Measurements from ENCODE around the gene STK32B. TPM values are rescaled to one million over a fixed set of nuclear protein-coding genes. Genes with fewer than 3 reads are reported as not detected.

STK32B gene
- total RNA-seq, 2 experiments from 2014 or later = not detected

DNA sequence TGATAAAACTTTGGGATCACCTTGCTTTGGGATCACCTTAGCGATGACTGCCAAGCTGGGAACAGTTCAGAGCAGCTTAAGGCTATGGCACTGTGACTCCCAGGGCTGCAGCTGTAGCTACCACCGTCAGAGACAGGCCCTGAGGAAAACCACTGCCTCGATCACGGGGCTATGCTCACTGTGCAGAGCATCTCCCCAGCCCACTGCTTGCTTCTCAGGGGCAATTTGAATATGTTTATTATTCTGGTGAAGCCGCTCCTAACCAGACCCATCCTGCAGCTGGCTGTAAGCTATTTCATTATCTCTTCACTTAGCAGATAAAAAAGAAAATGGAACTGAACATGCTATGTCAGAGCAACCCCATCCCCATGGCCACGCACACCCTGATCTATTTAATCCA lies 328.6 kb downstream of the STK32B start:
- Mint-ChIP-seq H3K27ac (no peak overlapping the region), H3K4me3 (no peak overlapping the region), H3K9me3 (ENCODE audit: low read depth) (peaks cover 2% of the 10 kb centered on the region), H3K27me3 (no peaks in the 10 kb centered on the region), H3K36me3 (ENCODE audit: low read depth) (no peaks in the 10 kb centered on the region), H3K4me1 (no peaks in the 10 kb centered on the region)
- ATAC-seq (no peak), DNase-seq (no peak)
- POLR2A ChIA-PET = no interaction called here
- CTCF ChIA-PET = no interaction called here
- intact Hi-C loops (cut with DNase I, micrococcal nuclease) = no loop called here

DNA sequence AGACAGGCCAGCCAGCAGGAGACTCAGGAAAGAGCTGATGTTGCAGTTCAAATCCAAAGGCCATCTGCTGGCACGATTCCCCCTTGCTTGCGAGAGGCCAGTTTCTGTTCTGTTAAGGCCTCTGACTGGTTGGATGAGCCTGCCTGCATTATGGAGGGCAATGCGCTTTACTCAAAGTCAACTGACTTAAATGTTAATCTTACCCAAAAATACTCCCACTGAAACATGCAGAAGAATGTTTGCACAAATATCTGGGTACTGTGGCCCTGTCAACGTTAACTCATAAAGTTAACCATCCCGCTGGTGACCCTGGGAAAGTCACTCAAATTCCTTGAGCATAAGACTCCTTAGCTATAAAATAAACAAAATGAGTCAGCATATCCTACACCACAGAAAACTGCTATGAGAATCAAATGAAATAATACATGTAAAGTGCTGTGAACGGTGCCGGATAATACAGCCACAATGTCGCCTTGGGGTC lies 330.7 kb downstream of the STK32B start:
- POLR2A ChIA-PET = no interaction called here
- Mint-ChIP-seq H3K27me3 (no peaks in the 10 kb centered on the region), H3K4me1 (no peaks in the 10 kb centered on the region), H3K4me3 (no peak overlapping the region), H3K27ac (no peak overlapping the region), H3K9me3 (ENCODE audit: low read depth) (peaks cover 2% of the 10 kb centered on the region), H3K36me3 (ENCODE audit: low read depth) (no peaks in the 10 kb centered on the region)
- ATAC-seq (no peak), DNase-seq (no peak)
- intact Hi-C loops (cut with DNase I, micrococcal nuclease) = no loop called here
- CTCF ChIA-PET = no interaction called here

DNA sequence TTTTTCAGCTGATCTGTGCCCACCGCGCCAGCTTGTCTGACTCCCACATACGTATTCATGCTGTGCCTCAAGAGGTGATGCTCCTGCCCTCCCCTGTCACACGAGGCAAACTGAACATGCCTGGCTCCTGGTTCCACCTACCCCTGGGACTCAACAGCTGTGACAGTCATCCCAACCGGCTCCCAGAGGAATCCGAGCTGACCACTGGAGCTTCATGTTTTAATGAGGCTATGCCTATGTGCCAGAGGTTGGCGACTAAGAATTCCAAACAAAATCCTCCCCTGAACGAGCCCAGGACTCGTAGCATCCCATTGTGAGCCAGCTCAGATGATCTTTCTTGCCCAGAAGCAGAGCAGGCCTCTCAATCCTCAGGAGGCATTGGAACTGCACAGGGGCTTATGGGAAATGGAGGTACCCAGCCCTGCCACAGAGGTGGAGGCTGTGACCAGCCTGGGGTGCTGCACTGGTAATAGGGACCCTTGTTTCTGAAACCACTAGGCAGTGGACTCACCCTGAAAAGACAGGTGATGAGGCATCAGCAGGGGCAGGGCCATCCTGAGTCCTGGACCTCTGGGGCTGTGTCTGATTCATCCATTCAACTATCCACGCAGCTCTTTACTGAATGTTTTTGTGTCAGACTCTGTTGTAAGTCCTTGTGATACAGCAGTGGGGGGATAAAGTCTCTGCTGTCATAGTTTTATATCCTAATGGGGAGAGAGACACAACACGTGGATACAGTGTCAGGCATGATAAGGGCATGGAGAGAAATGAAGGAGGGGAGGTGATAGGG lies 332.1 kb downstream of the STK32B start:
- intact Hi-C loops (cut with DNase I, micrococcal nuclease) = no loop called here
- POLR2A ChIA-PET = no interaction called here
- Mint-ChIP-seq H3K9me3 (ENCODE audit: low read depth) (peaks cover 1% of the 10 kb centered on the region), H3K27me3 (no peaks in the 10 kb centered on the region), H3K4me3 (no peak overlapping the region), H3K36me3 (ENCODE audit: low read depth) (no peaks in the 10 kb centered on the region), H3K4me1 (no peaks in the 10 kb centered on the region), H3K27ac (no peak overlapping the region)
- ATAC-seq (no peak), DNase-seq (no peak)
- CTCF ChIA-PET = interaction anchor here (0.6 kb wide), 1 partner anchor 18 kb away, joined by 3 read pairs; no protein-coding TSS in a partner anchor

DNA sequence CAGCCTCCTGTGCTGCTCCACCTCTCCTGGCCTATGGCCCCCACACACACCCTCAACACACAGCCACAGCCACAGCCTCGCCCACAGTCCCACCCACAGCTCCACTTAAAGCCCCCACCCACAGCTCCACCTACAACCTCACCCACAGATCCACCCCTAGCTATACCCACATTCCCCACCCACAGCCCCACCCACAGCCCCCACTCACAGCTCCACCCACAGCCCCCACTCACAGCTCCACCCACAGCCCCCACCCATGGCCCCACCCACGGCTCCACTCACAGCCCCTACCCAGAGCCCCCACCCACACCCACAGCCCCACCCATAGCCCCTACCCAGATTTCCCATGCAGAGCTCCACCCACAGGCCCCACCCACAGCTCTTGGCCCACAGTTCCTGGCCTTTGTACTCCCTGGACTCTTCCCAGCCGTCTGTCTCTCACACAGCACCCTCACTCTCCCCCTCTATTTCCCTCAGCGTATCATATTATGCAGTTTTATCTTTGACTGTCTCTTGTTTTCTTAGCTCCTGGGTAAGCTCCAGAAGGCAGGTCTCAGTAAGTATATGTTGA lies 334.5 kb downstream of the STK32B start:
- intact Hi-C loops (cut with DNase I, micrococcal nuclease) = no loop called here
- ATAC-seq (no peak), DNase-seq (no peak)
- no peak overlapping the region for H3K4me3 Mint-ChIP-seq
- H3K27me3 Mint-ChIP-seq = no peaks in the 10 kb centered on the region
- CTCF ChIA-PET = interaction anchor here (0.7 kb wide), 1 partner anchor 150 kb away, joined by 4 read pairs; no protein-coding TSS in a partner anchor
- no peak overlapping the region for H3K27ac Mint-ChIP-seq
- H3K36me3 Mint-ChIP-seq (ENCODE audit: low read depth) = no peaks in the 10 kb centered on the region
- POLR2A ChIA-PET = no interaction called here
- H3K9me3 Mint-ChIP-seq (ENCODE audit: low read depth) = no peaks in the 10 kb centered on the region
- H3K4me1 Mint-ChIP-seq = no peaks in the 10 kb centered on the region

DNA sequence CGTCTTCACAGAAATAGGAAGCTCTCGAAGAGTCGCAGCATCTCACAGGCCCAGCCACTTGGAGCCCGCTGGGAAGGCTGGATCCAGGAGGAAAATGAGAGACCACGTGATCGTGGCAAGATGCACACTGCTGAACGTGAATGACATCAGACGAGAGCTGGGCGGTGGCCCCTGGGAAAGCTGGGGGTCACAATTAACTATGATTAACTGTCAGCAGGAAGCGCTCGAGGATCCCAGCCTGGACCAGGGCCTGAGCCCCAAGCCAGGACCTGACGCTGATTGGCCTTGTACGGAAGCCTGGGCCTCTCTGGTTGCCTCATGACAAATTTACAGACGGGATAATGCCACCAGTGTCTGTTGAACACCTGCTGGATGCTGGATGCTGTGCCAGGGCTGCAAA lies 335.6 kb downstream of the STK32B start:
- ChIA-PET CTCF (no interaction called here), POLR2A (no interaction called here)
- no peak for ATAC-seq
- Mint-ChIP-seq H3K27me3 (no peaks in the 10 kb centered on the region), H3K36me3 (ENCODE audit: low read depth) (no peaks in the 10 kb centered on the region), H3K4me1 (no peaks in the 10 kb centered on the region), H3K4me3 (no peak overlapping the region), H3K9me3 (ENCODE audit: low read depth) (no peaks in the 10 kb centered on the region), H3K27ac (no peak overlapping the region)
- intact Hi-C loops (cut with DNase I, micrococcal nuclease) = no loop called here
- DNase-seq = no peak

DNA sequence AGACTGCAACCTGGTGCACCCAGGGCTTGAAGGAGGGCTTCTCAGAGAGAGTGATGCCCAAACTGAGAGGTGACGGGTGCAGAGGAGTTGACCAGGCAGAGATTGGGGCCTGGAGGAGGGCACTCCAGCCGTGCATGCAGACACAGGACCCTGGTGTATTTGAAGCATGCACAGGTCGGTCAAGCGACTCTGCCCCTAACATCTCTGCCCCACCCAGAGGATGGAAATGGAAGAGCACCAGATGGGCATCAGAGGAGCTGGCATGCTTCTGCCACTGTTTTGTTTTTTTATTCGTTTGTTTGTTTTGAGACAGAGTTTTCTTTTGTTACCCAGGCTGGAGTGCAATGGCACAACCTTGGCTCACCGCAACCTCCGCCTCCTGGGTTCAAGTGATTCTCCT lies 336.2 kb downstream of the STK32B start:
- intact Hi-C loops (cut with DNase I, micrococcal nuclease) = no loop called here
- ATAC-seq = no peak
- Mint-ChIP-seq H3K4me3 (no peak overlapping the region), H3K36me3 (ENCODE audit: low read depth) (no peaks in the 10 kb centered on the region), H3K9me3 (ENCODE audit: low read depth) (no peaks in the 10 kb centered on the region), H3K4me1 (no peaks in the 10 kb centered on the region), H3K27ac (no peak overlapping the region), H3K27me3 (no peaks in the 10 kb centered on the region)
- ChIA-PET POLR2A (no interaction called here), CTCF (no interaction called here)
- DNase-seq = no peak

DNA sequence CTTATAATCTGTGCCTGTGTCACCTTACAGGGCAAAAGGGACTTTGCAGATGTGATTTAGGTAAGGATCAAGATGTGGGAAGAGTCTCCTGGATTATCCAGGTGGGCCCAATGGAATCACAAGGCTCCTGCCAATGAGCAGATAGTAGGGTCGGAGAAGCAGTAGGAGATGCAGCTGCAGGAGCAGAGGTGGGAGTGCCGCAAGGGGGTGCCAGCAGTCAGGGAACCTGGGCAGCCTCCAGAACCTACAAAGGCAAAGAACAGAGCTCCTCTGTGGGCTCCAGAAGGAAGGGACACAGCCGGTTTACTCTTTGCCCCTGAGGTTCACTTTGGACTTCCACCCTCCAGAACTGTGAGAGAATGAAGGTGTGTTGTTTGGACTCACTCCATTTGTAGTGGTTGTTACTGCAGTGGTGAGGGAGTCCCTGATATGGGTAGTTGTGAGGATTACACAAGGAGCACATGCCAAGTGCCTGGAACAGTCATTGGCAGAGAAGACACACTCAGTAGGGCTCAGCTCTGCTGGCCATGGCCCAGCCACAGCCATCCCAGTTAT lies 338.6 kb downstream of the STK32B start:
- Mint-ChIP-seq H3K27me3 (no peaks in the 10 kb centered on the region), H3K4me3 (no peak overlapping the region), H3K9me3 (ENCODE audit: low read depth) (no peaks in the 10 kb centered on the region), H3K27ac (no peak overlapping the region), H3K36me3 (ENCODE audit: low read depth) (no peaks in the 10 kb centered on the region), H3K4me1 (no peaks in the 10 kb centered on the region)
- no peak for DNase-seq
- ATAC-seq = no peak
- CTCF ChIA-PET = no interaction called here
- intact Hi-C loops (cut with DNase I, micrococcal nuclease) = no loop called here
- POLR2A ChIA-PET = no interaction called here

DNA sequence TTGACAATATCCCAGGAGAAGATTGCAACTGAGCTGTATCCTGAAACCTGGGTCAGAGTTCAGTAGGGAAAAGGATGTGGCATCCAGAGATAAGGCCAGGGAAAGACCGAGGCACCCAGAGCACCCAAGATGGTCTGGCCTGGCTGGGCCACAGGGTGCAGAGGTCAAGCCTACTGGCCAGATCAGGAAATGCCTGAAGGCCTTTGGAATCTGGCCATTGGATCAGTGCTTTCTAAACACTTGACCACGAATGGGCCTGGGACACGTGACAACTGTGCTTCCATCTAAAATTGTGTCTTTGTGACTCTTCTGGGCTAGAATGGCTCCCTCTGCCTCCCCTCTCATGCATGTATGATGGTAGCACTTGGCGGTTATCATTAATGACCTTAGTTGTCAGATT lies 340.2 kb downstream of the STK32B start:
- Mint-ChIP-seq H3K27ac (no peak overlapping the region), H3K4me1 (no peaks in the 10 kb centered on the region), H3K36me3 (ENCODE audit: low read depth) (no peaks in the 10 kb centered on the region), H3K27me3 (no peaks in the 10 kb centered on the region), H3K9me3 (ENCODE audit: low read depth) (no peaks in the 10 kb centered on the region), H3K4me3 (no peak overlapping the region)
- DNase-seq (no peak), ATAC-seq (no peak)
- ChIA-PET CTCF (no interaction called here), POLR2A (no interaction called here)
- intact Hi-C loops (cut with DNase I, micrococcal nuclease) = no loop called here

DNA sequence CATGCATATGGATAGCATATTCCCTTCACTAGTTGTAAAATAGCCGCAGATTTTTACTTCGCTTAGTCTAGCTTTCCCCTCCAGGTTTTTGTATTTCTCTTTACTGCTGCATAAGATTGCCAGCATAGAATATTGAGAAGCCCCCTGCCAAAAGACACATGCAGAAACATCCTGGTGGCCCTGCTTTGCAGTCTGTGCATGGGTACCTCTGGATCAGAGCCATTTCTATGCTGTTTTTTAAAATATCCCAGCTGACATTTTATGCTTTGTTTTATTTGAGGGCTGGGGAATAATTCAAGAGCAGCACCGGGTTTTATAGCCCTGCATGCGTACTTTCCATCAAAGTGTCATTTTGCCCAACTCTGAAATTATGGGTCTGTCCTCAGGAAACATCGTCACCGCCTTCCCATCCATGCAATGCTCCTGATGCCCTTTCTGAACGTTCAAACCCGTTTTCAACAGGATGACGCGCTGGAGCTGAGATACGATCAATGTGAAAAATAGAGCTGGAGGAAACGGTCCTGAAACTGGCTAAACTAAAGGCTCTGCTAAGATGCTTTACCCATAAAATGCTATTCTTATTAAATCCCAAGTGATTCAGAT lies 342.7 kb downstream of the STK32B start:
- H3K27me3 Mint-ChIP-seq = no peaks in the 10 kb centered on the region
- intact Hi-C loops (cut with DNase I, micrococcal nuclease) = no loop called here
- ATAC-seq (no peak), DNase-seq (no peak)
- H3K27ac Mint-ChIP-seq = no peak overlapping the region
- H3K9me3 Mint-ChIP-seq (ENCODE audit: low read depth) = no peaks in the 10 kb centered on the region
- H3K4me1 Mint-ChIP-seq = no peaks in the 10 kb centered on the region
- ChIA-PET POLR2A (no interaction called here), CTCF (no interaction called here)
- no peak overlapping the region for H3K4me3 Mint-ChIP-seq
- no peaks in the 10 kb centered on the region for H3K36me3 Mint-ChIP-seq (ENCODE audit: low read depth)

DNA sequence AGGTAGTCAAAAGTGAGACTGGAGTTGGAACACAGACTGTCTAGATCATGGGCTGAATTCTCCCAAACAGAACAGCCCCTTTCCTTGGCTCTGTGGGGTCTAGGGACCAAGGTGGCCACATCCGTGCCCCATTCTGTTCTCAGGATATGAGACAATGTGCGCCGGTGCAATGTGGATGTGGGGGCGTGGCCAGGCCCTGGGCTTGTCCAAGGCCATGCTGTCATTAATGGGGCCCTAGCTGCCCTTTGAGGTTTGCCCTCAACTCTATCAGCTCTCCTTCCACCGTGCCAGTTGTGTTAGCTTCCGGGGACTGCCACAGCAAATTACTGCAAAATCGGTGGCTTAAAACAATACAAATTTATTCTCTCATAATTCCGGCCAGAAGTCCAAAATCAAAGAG lies 344.5 kb downstream of the STK32B start:
- ChIA-PET CTCF (interaction anchor here (1.0 kb wide), 1 partner anchor 64 kb away, joined by 4 read pairs; no protein-coding TSS in a partner anchor), POLR2A (no interaction called here)
- Mint-ChIP-seq H3K9me3 (ENCODE audit: low read depth) (no peaks in the 10 kb centered on the region), H3K36me3 (ENCODE audit: low read depth) (no peaks in the 10 kb centered on the region), H3K27ac (no peak overlapping the region), H3K4me1 (no peaks in the 10 kb centered on the region), H3K27me3 (no peaks in the 10 kb centered on the region), H3K4me3 (no peak overlapping the region)
- ATAC-seq = no peak
- intact Hi-C loops (cut with DNase I, micrococcal nuclease) = no loop called here
- DNase-seq = no peak

DNA sequence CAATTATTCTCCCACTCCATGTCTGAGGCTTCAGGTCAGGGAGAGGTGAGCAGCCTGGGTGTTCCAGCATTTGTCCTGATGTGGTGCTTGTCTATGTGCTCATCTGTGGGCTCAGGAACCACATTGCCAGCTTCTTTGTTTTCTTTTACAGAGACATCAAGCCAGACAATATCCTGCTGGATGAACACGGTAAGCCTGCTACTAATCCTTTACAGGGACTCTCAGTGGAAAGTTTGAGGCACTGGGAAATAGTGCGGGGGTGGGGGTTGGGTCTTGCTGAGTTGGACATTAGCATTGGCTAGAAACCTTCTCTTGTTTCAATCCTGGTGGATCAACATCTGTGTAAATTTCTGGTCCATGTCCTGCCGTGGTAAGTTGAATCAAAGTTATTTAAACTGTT lies 346.8 kb downstream of the STK32B start:
- H3K9me3 Mint-ChIP-seq (ENCODE audit: low read depth) = no peaks in the 10 kb centered on the region
- POLR2A ChIA-PET = no interaction called here
- H3K27ac Mint-ChIP-seq = no peak overlapping the region
- H3K4me1 Mint-ChIP-seq = no peaks in the 10 kb centered on the region
- no peak for DNase-seq
- no peak overlapping the region for H3K4me3 Mint-ChIP-seq
- H3K27me3 Mint-ChIP-seq = no peaks in the 10 kb centered on the region
- H3K36me3 Mint-ChIP-seq (ENCODE audit: low read depth) = no peaks in the 10 kb centered on the region
- ATAC-seq = no peak
- intact Hi-C loops (cut with DNase I, micrococcal nuclease) = no loop called here
- CTCF ChIA-PET = interaction anchor here (0.8 kb wide), 1 partner anchor 12 kb away, joined by 3 read pairs; no protein-coding TSS in a partner anchor

DNA sequence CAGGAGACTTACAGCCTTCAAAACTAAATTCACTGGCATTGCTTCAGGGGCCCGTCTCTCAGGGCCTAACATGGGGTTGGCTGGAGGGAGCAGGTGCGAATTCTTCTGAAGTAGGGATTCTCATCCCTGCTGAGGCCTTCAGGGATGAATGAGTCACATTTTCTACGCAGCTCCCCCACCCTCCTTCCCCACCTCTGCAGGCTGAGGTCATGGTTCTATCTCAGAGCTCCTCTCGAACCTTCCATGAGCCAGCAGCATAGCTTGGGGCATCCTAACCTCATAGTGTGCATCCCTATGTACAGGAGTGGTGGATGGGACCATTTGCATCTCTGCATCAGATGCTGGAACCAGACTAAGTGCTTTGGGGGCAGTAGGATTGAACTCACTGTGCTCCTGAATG lies 347.8 kb downstream of the STK32B start:
- Mint-ChIP-seq H3K4me3 (no peak overlapping the region), H3K27me3 (no peaks in the 10 kb centered on the region), H3K4me1 (no peaks in the 10 kb centered on the region), H3K27ac (no peak overlapping the region), H3K36me3 (ENCODE audit: low read depth) (no peaks in the 10 kb centered on the region), H3K9me3 (ENCODE audit: low read depth) (no peaks in the 10 kb centered on the region)
- no peak for ATAC-seq
- no peak for DNase-seq
- ChIA-PET CTCF (interaction anchor here (0.6 kb wide), 1 partner anchor 414 kb away, joined by 4 read pairs; no protein-coding TSS in a partner anchor), POLR2A (no interaction called here)
- intact Hi-C loops (cut with DNase I, micrococcal nuclease) = no loop called here

Measured in activated CD4-positive, alpha-beta T cell treated with anti-CD3 and anti-CD28 coated beads for 36 hours (primary cell).